Tongue (tissue), 2 donors: ENCODE data around the gene RGS16. TPM values are rescaled to one million over a fixed set of nuclear protein-coding genes. Genes with fewer than 3 reads are reported as not detected.

Experiments used
- DNase-seq: peaks from one replicate; pipeline ENCODE4 v3.0.0-alpha.2; 2015
- total RNA-seq: library from RNA; depleted of rRNA; stranded (reverse); fragments of >200 nt; gene quantifications from one replicate; pipeline ENCODE4 v1.2.3, GENCODE V29; 2014

Gene RGS16
- total RNA-seq, 1 donor from 2014 or later = 10.3 TPM

- no peak for DNase-seq
Measured at GRCh38 chr1:182629499-182630096, 25.4 kb upstream of the RGS16 start.

DNA sequence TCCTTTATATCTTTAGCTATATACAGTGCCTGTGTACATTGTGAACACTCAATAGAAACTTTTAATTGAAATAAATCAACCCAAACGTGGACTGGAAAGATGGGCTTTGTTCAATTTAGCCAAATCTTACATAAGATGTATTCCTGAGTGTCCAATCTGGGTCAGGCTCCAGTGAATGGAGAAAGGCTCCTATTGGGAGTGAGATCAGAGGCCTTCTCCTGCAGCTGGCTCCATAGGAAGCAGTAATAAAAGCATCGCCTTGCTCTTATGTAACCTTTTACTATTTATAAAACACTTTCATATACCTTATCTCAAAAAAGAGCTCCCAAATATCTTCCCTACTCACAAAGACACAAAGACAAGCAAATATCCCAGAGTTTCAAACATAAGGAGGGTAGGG is 24.9 kb upstream of the RGS16 start:
- DNase-seq = no peak

DNA sequence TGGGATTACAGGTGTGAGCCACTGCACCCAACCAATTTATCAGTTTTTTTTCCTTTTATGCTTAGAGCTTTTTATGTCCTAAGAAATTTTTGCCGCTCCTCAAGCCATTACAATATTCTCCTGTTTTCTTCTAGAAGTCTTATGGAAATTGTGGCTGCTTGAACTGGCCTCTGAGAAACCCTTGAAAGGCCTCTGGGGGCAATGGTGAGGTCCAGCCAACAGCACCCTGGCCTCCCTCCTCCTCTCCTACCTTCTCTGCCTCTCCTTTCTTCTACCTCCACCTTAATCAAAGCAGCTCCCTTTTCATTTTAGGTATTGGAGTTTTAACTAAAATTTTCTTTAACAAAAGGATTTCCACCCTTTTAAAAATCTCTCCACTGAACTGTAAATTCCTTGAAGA is 24.5 kb upstream of the RGS16 start:
- no peak for DNase-seq

DNA sequence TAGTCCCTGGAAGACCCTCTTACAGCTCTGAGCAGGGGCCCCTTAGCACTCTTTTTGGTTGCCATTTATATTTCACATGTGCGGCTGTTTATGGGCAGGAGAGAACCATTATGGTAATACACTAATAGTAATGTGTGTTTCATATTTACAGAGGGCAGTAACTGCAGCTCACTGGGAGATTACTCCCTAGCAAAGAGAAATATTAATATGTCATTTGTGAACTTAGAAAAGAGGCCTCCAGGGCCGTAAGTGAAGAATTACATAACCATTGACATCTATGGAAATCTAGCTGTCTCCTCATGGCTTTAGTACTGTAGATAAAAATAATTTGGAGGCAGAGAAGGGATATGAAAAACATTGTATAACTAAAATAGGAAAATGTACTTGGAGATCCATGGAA is 23.4 kb upstream of the RGS16 start:
- DNase-seq = no peak

- no peak for DNase-seq
Measured at GRCh38 chr1:182626527-182626926, 22.3 kb upstream of the RGS16 start.

DNA sequence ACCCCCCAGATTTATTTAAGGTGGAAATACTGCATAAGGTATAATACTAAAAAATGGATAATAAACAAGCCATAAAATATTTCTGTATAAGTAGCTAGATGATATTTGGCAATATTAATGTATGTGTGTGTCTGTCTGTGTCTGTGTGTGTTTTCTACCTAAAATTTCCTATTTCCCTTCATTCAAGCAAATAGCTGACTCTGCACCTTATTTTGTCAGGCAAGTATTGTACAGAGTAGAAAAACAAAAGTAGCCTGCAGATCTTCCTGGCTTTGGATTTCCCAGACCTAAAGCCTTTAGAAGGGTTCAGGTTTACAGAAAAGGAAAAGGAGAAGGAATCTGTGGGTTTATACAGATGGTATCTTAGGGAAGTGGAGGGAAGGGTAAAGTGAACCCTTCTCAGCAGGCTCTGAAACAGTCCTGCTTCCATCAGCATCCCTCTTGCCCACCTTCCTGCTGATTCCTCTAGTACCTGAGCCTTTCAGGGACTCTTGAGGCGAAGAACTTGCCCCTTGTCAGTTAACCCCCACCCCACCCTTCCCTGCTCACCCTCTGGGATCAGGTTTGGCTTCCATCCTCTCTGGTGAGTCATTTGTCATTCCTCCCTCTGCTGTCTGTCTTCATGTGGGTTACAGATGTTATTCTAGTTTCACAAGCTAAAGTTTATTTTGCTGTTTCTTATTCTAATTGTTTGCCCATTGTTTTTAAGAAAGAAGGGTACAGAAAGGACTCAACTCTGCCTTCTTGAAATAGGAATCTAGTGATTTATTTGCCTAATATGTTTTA is 21.7 kb upstream of the RGS16 start:
- DNase-seq = no peak

- no peak for DNase-seq
Measured at GRCh38 chr1:182625024-182625423, 20.8 kb upstream of the RGS16 start.

DNA sequence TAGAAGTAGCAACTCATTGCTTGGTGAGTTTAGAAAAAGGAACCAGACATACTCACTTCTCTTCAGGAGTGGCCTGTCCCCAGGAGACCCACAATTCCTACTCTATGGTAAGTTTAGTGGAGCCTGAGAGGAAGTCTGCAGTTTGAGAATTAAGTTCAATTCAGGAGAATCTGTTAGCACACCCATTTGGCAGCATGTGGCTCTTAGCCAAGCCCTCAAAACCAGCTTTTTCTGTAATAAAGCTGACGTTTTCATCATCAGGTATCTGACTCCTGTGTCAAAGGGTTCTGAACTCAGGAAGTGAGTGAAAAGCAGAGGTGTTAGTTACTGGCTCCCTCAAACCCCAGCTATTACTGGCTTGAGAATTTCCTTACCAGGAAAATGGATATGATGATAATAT is 20.4 kb upstream of the RGS16 start:
- no peak for DNase-seq

DNA sequence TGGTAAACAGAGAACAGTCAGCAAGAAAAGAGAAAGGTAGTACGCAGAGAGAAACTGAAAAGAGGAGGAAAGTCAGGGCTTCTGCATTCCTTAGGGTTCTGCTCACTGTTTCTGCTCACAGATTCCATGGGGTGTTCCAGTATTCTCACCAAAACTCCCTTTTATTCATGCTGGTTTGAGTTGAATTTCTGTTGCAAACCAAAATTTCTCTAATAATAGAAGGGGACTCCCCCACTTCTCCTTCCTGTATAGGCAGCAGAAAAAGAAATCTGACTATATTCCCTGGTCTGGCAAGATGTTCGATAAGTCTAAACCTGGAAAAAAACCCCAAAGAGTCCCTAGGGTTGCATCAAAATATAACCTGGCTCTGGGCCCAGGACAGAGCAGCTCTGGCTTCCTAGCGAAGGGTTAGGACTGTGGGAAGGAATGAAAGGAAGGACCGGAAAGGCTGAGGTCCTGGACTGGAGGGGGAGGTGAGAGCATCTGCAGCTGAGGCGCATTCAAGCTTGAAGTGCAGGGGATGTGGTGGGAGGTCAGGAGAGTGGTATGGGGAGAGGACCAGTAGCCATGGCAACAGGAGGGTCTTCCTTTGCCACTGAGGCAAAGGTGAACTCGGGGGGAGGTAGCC is 18.8 kb upstream of the RGS16 start:
- DNase-seq = peak; percentile 71

GRCh38 chr1:182621906-182622305 is 17.7 kb upstream of the RGS16 start:
- DNase-seq = no peak

GRCh38 chr1:182620924-182621585 is 16.9 kb upstream of the RGS16 start:
- DNase-seq = no peak

DNA sequence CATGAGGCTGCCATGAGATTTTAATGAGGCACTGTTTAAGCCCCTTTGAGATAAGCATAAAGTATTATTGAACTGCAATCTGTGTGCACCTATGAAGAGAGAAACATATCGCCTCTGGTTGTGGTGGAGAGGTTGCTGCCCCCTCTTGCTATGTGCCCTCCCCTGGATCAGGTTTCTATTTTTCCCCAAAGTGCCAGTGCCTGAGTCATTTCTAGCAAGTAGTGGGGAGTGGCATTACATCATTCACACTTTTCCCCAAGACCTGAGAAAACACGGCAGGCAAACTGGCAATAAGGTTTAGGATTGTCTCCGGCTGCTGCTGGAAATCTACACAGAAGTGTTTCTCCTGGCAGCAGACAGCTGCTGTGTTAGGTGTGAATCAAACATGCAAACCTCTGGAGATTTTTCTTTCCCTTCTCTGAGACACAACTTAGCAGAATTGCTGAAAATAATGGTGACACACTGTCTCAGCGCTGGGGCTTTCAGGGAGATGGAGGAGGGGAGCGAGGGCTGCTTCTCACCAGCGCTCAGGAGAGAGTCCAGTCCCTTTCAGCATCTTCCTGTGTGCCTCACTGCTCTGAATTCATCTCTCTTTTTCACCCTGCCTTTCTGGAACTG is 13.7 kb upstream of the RGS16 start:
- peak; percentile 42 for DNase-seq

DNA sequence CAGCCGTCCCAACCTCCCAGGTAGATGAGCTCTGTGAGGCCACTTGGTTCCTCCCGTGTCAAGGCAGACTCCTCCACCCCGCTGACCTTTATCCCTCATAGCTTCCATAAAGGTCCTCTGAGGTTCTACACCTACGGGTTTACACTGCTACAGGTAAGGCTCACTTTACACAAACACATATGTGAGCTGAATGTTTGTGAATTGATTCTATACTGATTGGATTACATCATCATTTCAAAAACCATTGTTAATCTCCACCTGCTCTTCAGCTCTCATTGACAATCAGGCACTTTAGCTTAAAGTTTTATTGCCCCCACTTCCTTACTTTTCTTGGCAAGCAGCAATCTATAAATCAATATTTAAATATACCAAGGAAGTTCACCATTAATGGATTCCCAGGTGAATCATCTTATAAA is 12.8 kb upstream of the RGS16 start:
- no peak for DNase-seq

- peak; percentile 85 for DNase-seq
Measured at GRCh38 chr1:182616130-182617013, 12.2 kb upstream of the RGS16 start.

DNA sequence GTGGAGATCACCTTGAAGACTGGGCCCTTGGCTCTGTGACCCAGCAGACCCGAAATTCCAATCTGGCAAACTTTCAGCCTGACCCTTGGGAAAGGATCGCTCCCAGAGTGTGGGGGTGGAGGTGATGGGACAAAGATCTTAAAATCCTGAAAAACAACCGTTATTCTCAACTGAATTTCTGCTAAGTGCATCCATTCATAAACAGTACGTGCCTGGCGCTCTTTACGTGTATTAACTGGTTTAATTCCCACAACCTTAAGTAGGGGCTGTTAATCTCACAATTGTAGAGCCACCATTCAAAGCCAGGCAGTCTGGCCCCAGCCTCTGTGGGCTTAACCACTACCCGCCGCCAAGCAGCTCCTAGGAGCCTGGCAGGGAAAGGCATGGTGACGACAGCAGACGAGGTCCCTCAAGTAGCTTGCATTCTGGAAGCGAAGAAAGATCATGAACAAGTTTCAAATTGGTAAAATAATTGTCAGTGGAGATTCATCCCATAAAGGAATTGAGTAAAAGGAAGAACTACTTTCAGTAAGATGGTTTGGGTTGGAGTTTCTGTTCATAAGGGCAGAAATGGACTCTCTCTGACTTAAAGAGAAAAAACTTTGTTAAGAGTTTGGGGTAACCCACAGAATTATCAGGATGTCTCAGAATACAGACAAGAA is 11.4 kb upstream of the RGS16 start:
- peak; percentile 84 for DNase-seq

DNA sequence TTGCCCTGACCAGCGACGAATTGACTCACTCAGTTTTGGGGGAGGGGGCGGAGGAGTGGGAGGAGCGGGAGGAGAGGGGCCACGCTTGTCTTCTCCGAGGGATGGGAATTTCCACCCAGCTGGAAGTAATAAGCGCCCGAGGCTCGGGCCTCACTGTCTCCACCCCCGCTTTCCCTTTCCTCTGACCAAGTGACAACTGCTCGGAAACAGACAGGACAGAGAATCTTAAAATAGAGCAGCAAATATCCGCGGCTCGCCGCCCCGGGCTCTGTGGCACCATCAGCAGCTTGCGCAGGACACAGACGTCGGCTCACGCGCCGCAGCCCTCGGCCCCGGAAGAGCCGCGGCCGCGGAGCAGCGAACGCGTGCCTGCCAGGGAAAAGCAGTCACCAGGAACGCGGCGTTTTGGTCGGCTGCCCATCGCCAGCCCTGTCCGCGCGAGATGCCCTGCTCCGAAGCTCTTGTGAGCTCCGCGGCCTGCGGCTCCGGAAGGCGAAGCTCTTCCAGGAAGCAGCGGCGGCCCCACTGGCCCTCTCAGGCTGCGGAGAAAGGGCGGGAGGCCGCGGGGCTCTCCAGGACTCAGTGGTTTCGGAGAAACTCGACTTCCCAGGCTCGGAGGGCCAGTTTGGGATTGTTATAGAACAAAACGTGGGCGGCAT is 10.7 kb upstream of the RGS16 start:
- peak; percentile 96 for DNase-seq

DNA sequence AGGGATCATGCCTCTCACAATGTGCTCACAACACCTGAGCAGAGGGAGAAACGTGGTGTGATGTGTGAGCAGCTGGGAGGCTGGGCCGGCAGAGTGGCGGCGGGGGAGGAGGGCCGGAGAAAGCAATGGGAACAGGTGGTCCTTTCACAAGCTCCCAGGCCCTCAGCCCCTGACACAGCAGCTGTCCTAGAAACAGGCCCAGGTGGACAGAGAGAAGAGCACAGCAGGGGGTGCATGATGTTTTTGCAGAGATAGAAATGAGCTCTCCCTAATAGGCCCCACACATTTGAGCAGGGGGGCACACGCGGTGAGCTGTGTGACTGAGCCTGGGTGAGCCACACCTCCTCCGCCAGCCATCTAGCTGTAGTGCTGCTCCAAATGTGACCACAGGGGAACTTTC is 7.6 kb upstream of the RGS16 start:
- peak; percentile 80 for DNase-seq

GRCh38 chr1:182611326-182611725 is 7.1 kb upstream of the RGS16 start:
- no peak for DNase-seq

- no peak for DNase-seq
Measured at GRCh38 chr1:182610606-182611194, 6.5 kb upstream of the RGS16 start.
